A549 (cell line): ENCODE data around the gene TFG. TPM values are rescaled to one million over a fixed set of nuclear protein-coding genes. Genes with fewer than 3 reads are reported as not detected.

Experiments used
- ATAC-seq, 2 experiments: fragments of 200-7000 bp in 1 of 2; fragments of >200 bp in 1 of 2; cut with Nextera tagmentation in 1 of 2; cut with Tn5 transposase in 1 of 2; 3 replicates each; pipeline versions ENCODE4 v1.8.0 to v1.9.1; 2018 to 2020; ENCODE audit warnings: mild to moderate bottlenecking in 1 of 2, moderate library complexity in 1 of 2
- CTCF ChIA-PET: fragments of 300-600 bp; sonication (Branson Sonifier 250); formaldehyde crosslinking; extraction: SDS; loops from one replicate; lab custom pipeline; 2021; ENCODE audit warnings: antibody characterized with exemption, inconsistent platforms; lab: Yijun Ruan, JAX
- POLR2A ChIA-PET: fragments of 350-600 bp; formaldehyde crosslinking; extraction: SDS; loops from one replicate; lab custom pipeline; 2021; ENCODE audit warnings: antibody characterized with exemption, inconsistent platforms; lab: Yijun Ruan, JAX
- DNase-seq, 2 experiments: peaks; one replicate each; pipeline versions ENCODE4 v3.0.0 to v3.0.0-alpha.2; 2011 to 2016; ENCODE audit warnings: low read depth in 1 of 2, low spot score in 1 of 2
- FAIRE-seq: peaks from 2 replicates; lab custom pipeline; 2011; peaks lifted over from hg19 to GRCh38; lab: Jason Lieb, UNC
- H3K27ac ChIP-seq, 2 experiments: fragments of >200 bp; sonication (Bioruptor Twin); formaldehyde crosslinking; 3 replicates each; pipeline ENCODE4 v1.5.1; 2016 to 2017
- H3K4me1 ChIP-seq: fragments of >200 bp; sonication (Bioruptor Twin); formaldehyde crosslinking; 3 replicates; pipeline ENCODE4 v1.6.1; 2016
- H3K4me2 ChIP-seq: fragments of >200 bp; sonication (Bioruptor Twin); formaldehyde crosslinking; 3 replicates; pipeline ENCODE4 v1.6.1; 2016
- H3K4me3 ChIP-seq: fragments of >200 bp; sonication (Bioruptor Twin); formaldehyde crosslinking; 3 replicates; pipeline ENCODE4 v1.5.1; 2016
- H3K9me3 ChIP-seq: fragments of >200 bp; sonication (Bioruptor Twin); formaldehyde crosslinking; 3 replicates; pipeline ENCODE4 v1.6.1; 2016
- CBX2 ChIP-seq: fragments of 200-600 bp; sonication (generic); IDR thresholded peaks from 2 replicates; pipeline ENCODE4 v1.6.1; 2016; ENCODE audit warnings: low read depth, mild to moderate bottlenecking, borderline replicate concordance
- CBX8 ChIP-seq: fragments of 200-600 bp; sonication (generic); IDR thresholded peaks from 2 replicates; pipeline ENCODE4 v1.6.1; 2016
- CEBPB ChIP-seq, 2 experiments: fragments of >200 bp in 1 of 2; sonication (Bioruptor Twin) in 1 of 2; formaldehyde crosslinking in 1 of 2; IDR thresholded peaks; 2 replicates each; pipeline ENCODE4 v1.6.1; 2012 to 2016
- CHD2 ChIP-seq: fragments of 150-350 bp; IDR thresholded peaks from 2 replicates; pipeline ENCODE4 v1.6.1; 2014; ENCODE audit warnings: low read length; ENCODE audit not compliant: partially characterized antibody
- CTCF ChIP-seq: fragments of >200 bp; sonication (Bioruptor Twin); formaldehyde crosslinking; IDR thresholded peaks from 3 replicates; pipeline ENCODE4 v1.5.1; 2016
- EHF ChIP-seq: fragments of 250-450 bp; sonication (Bioruptor Pico); IDR thresholded peaks from 2 replicates; pipeline ENCODE4 v1.5.0; 2020; ENCODE audit warnings: mild to moderate bottlenecking
- EHMT2 ChIP-seq: fragments of 200-600 bp; sonication (generic); IDR thresholded peaks from 2 replicates; pipeline ENCODE4 v1.6.1; 2016; ENCODE audit warnings: antibody characterized with exemption, low read depth, mild to moderate bottlenecking, moderate library complexity
- EP300 ChIP-seq, 2 experiments: fragments of >200 bp; sonication (Bioruptor Twin); formaldehyde crosslinking; IDR thresholded peaks; 2 replicates in 1 of 2; 3 replicates in 1 of 2; pipeline ENCODE4 v1.6.1; 2016 to 2017
- ESRRA ChIP-seq: fragments of 150-350 bp; IDR thresholded peaks from 2 replicates; pipeline ENCODE4 v1.6.1; 2014; ENCODE audit warnings: mild to moderate bottlenecking, low read length, borderline replicate concordance
- FOXS1 ChIP-seq: fragments of 250-450 bp; sonication (Bioruptor Pico); IDR thresholded peaks from 2 replicates; pipeline ENCODE4 v1.5.0; 2020; ENCODE audit warnings: mild to moderate bottlenecking, moderate library complexity
- GATA3 ChIP-seq: IDR thresholded peaks from 2 replicates; pipeline ENCODE4 v1.6.1; 2012; ENCODE audit warnings: borderline replicate concordance
- JUN ChIP-seq, 2 experiments: fragments of >200 bp; sonication (Bioruptor Twin); formaldehyde crosslinking; IDR thresholded peaks; 2 replicates in 1 of 2; 3 replicates in 1 of 2; pipeline ENCODE4 v1.6.1; 2016 to 2017
- MAFK ChIP-seq: fragments of 450-650 bp; IDR thresholded peaks from 2 replicates; pipeline ENCODE4 v1.6.1; 2014; ENCODE audit not compliant: partially characterized antibody
- MAX ChIP-seq: IDR thresholded peaks from 2 replicates; pipeline ENCODE4 v1.6.1; 2012
- NR3C1 ChIP-seq: fragments of >200 bp; sonication (Bioruptor Twin); formaldehyde crosslinking; IDR thresholded peaks from 3 replicates; pipeline ENCODE4 v1.6.1; 2017
- POLR2AphosphoS2 ChIP-seq: conservative IDR thresholded peaks from 2 replicates; pipeline ENCODE4 v1.6.1; 2012; ENCODE audit warnings: low read length, improper control_type of control experiment, inconsistent platforms
- RARB ChIP-seq: fragments of 250-450 bp; sonication (Bioruptor Pico); IDR thresholded peaks from 2 replicates; pipeline ENCODE4 v1.8.0; 2021; ENCODE audit warnings: mild to moderate bottlenecking, moderate library complexity
- TFCP2L1 ChIP-seq: fragments of 250-450 bp; sonication (Bioruptor Pico); IDR thresholded peaks from 2 replicates; pipeline ENCODE4 v1.5.0; 2021; ENCODE audit warnings: mild to moderate bottlenecking
- TP53 ChIP-seq: fragments of 250-450 bp; sonication (Bioruptor Pico); IDR thresholded peaks from 2 replicates; pipeline ENCODE4 v1.5.0; 2021; ENCODE audit warnings: mild to moderate bottlenecking, moderate library complexity
- ZFP36 ChIP-seq: fragments of 450-650 bp; IDR thresholded peaks from 2 replicates; pipeline ENCODE4 v1.6.1; 2014; ENCODE audit warnings: borderline replicate concordance; ENCODE audit not compliant: partially characterized antibody
- polyA plus RNA-seq, 4 experiments: library from polyadenylated mRNA; depleted of rRNA in 3 of 4; stranded (reverse); fragments of >200 nt; fragmentation: RNase III in 1 of 4; extraction: RNeasy Plus Mini Kit Qiagen cat#74134 plus additional on column Dnase treatment in 1 of 4; gene quantifications; 2 replicates in 3 of 4; 3 replicates in 1 of 4; pipeline ENCODE4 v1.2.3, GENCODE V29; 2011 to 2017
- TF ChIP-seq, protein P1 (sequence below): fragments of 450-650 bp; IDR thresholded peaks from 2 replicates; pipeline ENCODE4 v1.6.1; 2014; ENCODE audit warnings: antibody characterized with exemption
- TF ChIP-seq, protein P2 (sequence below): fragments of >200 bp; sonication (Bioruptor Twin); formaldehyde crosslinking; IDR thresholded peaks from 3 replicates; pipeline ENCODE4 v1.6.1; 2016

TFG gene
- polyA plus RNA-seq, 2 of the 4 experiments (the other 2 are of a cell fraction) = 135 to 153 TPM

DNA sequence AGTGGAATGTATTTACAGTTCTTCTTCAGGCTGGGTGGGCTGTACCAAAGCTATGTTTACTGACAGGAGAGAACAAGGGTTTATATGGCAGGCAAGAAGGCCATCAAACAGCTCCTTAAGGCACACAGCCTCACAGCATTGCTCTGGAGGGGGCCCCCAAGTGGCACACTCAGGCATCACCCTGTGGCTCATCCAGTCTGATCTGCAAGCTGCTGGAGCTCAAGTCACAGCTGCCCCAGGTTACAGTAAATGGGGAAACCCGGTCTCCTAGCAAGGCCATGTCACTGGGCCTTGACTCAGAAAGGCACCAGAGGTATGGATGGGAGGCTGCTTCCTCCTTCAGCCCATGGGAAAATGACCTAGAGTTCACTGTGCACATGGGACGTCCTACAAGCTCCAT is 67.5 kb downstream of the TFG start (continued):
- TF ChIP-seq, protein P1, sequence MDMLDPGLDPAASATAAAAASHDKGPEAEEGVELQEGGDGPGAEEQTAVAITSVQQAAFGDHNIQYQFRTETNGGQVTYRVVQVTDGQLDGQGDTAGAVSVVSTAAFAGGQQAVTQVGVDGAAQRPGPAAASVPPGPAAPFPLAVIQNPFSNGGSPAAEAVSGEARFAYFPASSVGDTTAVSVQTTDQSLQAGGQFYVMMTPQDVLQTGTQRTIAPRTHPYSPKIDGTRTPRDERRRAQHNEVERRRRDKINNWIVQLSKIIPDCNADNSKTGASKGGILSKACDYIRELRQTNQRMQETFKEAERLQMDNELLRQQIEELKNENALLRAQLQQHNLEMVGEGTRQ = no peak
- TF ChIP-seq MAX (no peak), NR3C1 (no peak), CBX8 (no peak), TFCP2L1 (CRISPR knock-in tag) (no peak), FOXS1 (no peak), ZFP36 (no peak), EHF (CRISPR knock-in tag) (no peak), MAFK (no peak)
- TF ChIP-seq, all 56 proteins: peak for 0

DNA sequence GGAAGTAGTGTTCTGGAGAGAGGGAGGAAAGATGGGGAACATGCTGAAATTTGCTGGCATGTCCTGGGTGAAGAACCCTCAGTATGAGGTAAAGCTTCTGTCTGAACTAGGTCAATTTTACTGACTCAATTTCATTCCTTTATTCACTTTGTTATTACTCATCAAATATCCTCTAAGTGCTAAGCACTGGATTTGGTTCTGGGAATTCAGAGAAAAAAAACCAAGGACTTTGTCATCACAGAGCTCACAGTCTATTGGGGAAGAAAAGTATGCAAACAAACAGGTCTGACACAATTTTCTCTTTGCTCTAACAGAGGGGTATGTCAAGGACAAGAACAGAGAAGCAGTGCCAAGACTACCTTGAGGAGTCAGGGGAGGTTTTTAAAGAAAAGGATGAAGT is 68.0 kb downstream of the TFG start:
- DNase-seq (no peak), FAIRE-seq (no peak), ATAC-seq (no peak)
- CTCF ChIA-PET = interaction anchor here (1.3 to 2.6 kb wide), 3 partner anchors 9 to 419 kb away, joined by 3 to 8 read pairs (median 5); no protein-coding TSS in a partner anchor
- POLR2A ChIA-PET = no interaction called here
- H3K4me3 ChIP-seq = no peak overlapping the region
- no peak overlapping the region for H3K27ac ChIP-seq
- no peak overlapping the region for H3K4me2 ChIP-seq
- no peaks in the 10 kb centered on the region for H3K9me3 ChIP-seq
- H3K4me1 ChIP-seq = no peaks in the 10 kb centered on the region
- TF ChIP-seq EHF (CRISPR knock-in tag) = no peak

DNA sequence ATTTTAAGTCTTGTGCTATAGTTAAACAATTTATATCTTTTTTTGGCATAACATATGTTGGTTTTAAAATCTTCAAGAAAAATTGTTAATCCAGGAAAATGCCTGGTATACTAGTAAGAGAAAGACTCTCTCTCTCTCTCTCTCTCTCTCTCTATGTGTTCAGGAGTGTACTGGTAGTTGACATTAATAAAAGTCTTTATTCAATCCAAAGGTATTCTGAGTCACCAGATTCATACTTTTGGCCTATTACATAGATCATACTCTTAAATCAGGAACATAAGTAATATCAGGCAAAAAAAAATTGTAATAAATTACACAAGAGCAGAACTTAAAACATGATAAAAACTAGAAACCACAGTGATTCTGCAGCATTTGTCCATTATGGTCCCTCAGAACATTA is 70.2 kb downstream of the TFG start:
- no peak for DNase-seq
- no peaks in the 10 kb centered on the region for H3K9me3 ChIP-seq
- FAIRE-seq = no peak
- H3K4me3 ChIP-seq = no peak overlapping the region
- H3K27ac ChIP-seq = no peak overlapping the region
- H3K4me1 ChIP-seq = no peaks in the 10 kb centered on the region
- POLR2A ChIA-PET = no interaction called here
- TF ChIP-seq JUN (IDR thresholded peaks at IDR 0.05) (no peak), TP53 (no peak), CTCF (no peak), EHF (CRISPR knock-in tag) (no peak), GATA3 (no peak), CEBPB (IDR thresholded peaks at IDR 0.05) (no peak), EP300 (IDR thresholded peaks at IDR 0.05) (no peak), NR3C1 (no peak), ESRRA (no peak), MAFK (no peak), CHD2 (no peak), RARB (CRISPR knock-in tag) (no peak), EHMT2 (no peak), FOXS1 (no peak), POLR2AphosphoS2 (no peak), CBX2 (no peak), CBX8 (no peak)
- TF ChIP-seq, protein P1 = no peak
- TF ChIP-seq, protein P2, sequence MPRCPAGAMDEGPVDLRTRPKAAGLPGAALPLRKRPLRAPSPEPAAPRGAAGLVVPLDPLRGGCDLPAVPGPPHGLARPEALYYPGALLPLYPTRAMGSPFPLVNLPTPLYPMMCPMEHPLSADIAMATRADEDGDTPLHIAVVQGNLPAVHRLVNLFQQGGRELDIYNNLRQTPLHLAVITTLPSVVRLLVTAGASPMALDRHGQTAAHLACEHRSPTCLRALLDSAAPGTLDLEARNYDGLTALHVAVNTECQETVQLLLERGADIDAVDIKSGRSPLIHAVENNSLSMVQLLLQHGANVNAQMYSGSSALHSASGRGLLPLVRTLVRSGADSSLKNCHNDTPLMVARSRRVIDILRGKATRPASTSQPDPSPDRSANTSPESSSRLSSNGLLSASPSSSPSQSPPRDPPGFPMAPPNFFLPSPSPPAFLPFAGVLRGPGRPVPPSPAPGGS = no peak
- no peak overlapping the region for H3K4me2 ChIP-seq
- ATAC-seq = no peak
- CTCF ChIA-PET = no interaction called here
